Prostate gland (tissue), 2 donors: ENCODE data around the gene BICC1. TPM values are rescaled to one million over a fixed set of nuclear protein-coding genes. Genes with fewer than 3 reads are reported as not detected.

Experiments
- DNase-seq: peaks from one replicate; pipeline ENCODE4 v3.0.0-alpha.2; 2019; ENCODE audit warnings: low spot score
- H3K27ac ChIP-seq, 2 donors: fragments of 200-600 bp; sonication (generic); 2 replicates each; pipeline ENCODE4 v1.5.1; 2017 to 2019
- H3K27me3 ChIP-seq: fragments of 200-600 bp; sonication (generic); replicated peaks from 2 replicates; pipeline ENCODE4 v1.5.1; 2019; ENCODE audit not compliant: insufficient read depth
- H3K36me3 ChIP-seq, 2 donors: fragments of 200-600 bp; sonication (generic); 1 replicate in 1 of 2; 2 replicates in 1 of 2; pipeline versions ENCODE4 v1.5.1 to v1.8.1; 2017 to 2019
- H3K4me1 ChIP-seq: fragments of 200-600 bp; sonication (generic); replicated peaks from 2 replicates; pipeline ENCODE4 v1.5.1; 2019
- H3K4me3 ChIP-seq, 2 donors: fragments of 200-600 bp; sonication (generic); 2 replicates each; pipeline ENCODE4 v1.5.1; 2017 to 2019
- H3K9me3 ChIP-seq: fragments of 200-600 bp; sonication (generic); 2 replicates; pipeline ENCODE4 v1.5.1; 2017
- POLR2A ChIP-seq: fragments of 450-650 bp; IDR thresholded peaks from one replicate; pipeline ENCODE4 v1.6.1; 2016; ENCODE audit warnings: antibody characterized with exemption, mild to moderate bottlenecking
- POLR2AphosphoS5 ChIP-seq: sonication (generic); formaldehyde crosslinking; IDR thresholded peaks from one replicate; pipeline ENCODE4 v1.6.1; 2017; ENCODE audit warnings: antibody characterized with exemption
- WGBS: methylation state at CpG from one replicate; pipeline ENCODE4 v1.1.5; 2018; 5-methylcytosine and 5-hydroxymethylcytosine counted together
- intact Hi-C: fragments of 100-400 bp; cut with DNase I; formaldehyde crosslinking; loops from one replicate; pipeline ENCODE4 v1.14.2; 2022
- total RNA-seq, 2 donors: library from RNA; depleted of rRNA; stranded (reverse); fragments of >200 nt; gene quantifications; one replicate each; pipeline ENCODE4 v1.1.0, GENCODE V29; 2016
- TF ChIP-seq, protein P1 (sequence below), 4 experiments: fragments of 200-600 bp in 2 of 4; fragments of 450-650 bp in 2 of 4; sonication (generic) in 2 of 4; IDR thresholded peaks; 1 replicate in 3 of 4; 2 replicates in 1 of 4; pipeline ENCODE4 v1.5.1; 2016 to 2019; ENCODE audit warnings: antibody characterized with exemption in 4 of 4, mild to moderate bottlenecking in 2 of 4, moderate library complexity in 2 of 4

The BICC1 gene
- total RNA-seq, 2 donors from 2014 or later, result 5.1 to 12.7 TPM

DNA sequence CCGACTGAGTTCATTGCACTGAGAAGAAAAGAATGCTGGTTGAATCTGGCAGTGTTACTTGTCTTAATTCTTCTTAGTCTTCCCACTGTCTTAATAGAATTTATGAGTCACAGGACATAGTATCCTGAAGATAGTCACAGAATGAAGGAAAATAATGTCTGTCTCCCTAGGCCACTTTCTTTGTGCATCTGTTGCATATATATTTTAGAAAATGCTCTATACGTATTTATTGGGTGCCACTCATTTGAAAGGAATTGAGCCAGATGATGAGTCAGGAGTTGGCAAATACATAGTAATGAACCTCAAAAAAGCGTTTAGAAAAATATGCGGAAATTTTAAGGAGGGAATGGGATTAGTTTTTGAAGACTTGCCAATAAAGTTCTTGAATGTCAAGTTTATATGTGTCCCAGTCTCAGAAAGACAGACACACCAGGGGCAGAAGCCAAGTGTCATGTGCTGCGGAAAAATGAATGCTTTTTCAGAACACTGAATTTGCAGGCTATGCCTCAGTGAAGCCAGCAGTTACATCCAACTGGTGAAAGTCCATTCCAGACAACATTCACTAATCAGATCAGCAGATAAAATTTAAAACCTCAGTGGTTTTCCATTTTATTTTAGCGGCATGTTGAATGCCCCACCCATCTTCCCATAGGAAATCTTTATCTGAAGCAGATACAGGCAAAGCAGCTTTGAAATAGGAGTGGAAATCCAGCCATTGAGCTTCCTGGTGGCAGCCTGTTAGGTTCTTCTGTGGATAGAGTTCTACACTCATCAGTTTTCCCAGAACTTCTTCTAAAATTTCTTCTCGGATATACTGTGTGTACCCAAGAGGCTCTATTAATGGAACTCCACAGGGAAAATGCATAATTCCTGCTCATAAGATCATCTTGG, 308.4 kb downstream of the BICC1 start:
- H3K4me1 ChIP-seq, result no peaks in the 10 kb centered on the region
- TF ChIP-seq, protein P1, sequence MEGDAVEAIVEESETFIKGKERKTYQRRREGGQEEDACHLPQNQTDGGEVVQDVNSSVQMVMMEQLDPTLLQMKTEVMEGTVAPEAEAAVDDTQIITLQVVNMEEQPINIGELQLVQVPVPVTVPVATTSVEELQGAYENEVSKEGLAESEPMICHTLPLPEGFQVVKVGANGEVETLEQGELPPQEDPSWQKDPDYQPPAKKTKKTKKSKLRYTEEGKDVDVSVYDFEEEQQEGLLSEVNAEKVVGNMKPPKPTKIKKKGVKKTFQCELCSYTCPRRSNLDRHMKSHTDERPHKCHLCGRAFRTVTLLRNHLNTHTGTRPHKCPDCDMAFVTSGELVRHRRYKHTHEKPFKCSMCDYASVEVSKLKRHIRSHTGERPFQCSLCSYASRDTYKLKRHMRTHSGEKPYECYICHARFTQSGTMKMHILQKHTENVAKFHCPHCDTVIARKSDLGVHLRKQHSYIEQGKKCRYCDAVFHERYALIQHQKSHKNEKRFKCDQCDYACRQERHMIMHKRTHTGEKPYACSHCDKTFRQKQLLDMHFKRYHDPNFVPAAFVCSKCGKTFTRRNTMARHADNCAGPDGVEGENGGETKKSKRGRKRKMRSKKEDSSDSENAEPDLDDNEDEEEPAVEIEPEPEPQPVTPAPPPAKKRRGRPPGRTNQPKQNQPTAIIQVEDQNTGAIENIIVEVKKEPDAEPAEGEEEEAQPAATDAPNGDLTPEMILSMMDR (IDR thresholded peaks at IDR 0.05), result no peak
- TF ChIP-seq POLR2A (no peak), POLR2AphosphoS5 (no peak)
- DNase-seq, result no peak
- intact Hi-C loops, result no loop called here
- H3K4me3 ChIP-seq, result no peak overlapping the region
- 51% methylated on average over 7 of the region's 7 CpGs for WGBS
- H3K36me3 ChIP-seq, result no peaks in the 10 kb centered on the region
- no peaks in the 10 kb centered on the region for H3K27me3 ChIP-seq
- no peaks in the 10 kb centered on the region for H3K9me3 ChIP-seq
- H3K27ac ChIP-seq, result no peak overlapping the region

DNA sequence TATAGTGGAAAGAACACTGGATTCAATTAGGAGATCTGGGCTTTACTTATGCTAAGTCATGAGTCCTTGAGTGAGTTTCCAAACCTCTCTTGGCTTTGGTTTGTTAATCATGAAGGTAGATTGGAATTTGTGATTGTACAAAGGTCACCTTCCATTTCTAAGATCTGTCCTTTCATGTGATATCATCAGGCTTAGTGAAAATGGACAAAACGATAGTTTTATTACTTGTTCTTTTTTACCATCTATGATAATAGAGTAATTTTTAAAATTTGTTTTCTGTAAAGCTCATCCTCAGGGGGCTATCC, 309.0 kb downstream of the BICC1 start:
- Histone ChIP-seq H3K4me3 (no peak overlapping the region), H3K9me3 (no peaks in the 10 kb centered on the region), H3K4me1 (no peaks in the 10 kb centered on the region), H3K27ac (no peak overlapping the region), H3K36me3 (no peaks in the 10 kb centered on the region), H3K27me3 (no peaks in the 10 kb centered on the region)
- WGBS, result 50% methylated on average over 1 of the region's 1 CpG
- intact Hi-C loops, result no loop called here
- no peak for TF ChIP-seq POLR2A
- TF ChIP-seq, protein P1 (IDR thresholded peaks at IDR 0.05), result no peak
- no peak for TF ChIP-seq POLR2AphosphoS5
- DNase-seq, result no peak

DNA sequence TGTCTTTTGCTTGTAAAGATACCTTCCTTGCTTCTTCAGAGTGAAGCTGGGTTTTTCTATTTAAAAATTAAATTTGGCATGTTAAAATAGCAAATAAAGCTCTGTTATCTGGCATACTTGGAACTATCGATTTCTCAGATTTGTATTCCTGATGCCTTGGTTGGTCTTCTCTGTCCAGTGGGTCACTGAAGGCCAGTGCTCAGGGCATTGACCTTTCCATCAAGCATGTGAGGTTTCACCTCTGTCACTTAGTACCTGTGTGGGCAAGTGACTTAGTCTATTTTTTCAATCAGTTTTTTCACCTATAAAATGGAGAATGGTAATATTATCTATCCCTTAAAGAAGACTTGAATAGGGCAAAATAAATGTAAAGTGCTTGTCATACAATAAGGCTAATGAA, 311.3 kb downstream of the BICC1 start:
- Histone ChIP-seq H3K4me3 (no peak overlapping the region), H3K27me3 (no peaks in the 10 kb centered on the region), H3K36me3 (no peaks in the 10 kb centered on the region), H3K9me3 (no peaks in the 10 kb centered on the region), H3K27ac (no peak overlapping the region), H3K4me1 (no peaks in the 10 kb centered on the region)
- intact Hi-C loops, result no loop called here
- WGBS, result 57% methylated on average over 1 of the region's 1 CpG
- no peak for TF ChIP-seq POLR2AphosphoS5
- TF ChIP-seq, protein P1 (IDR thresholded peaks at IDR 0.05), result no peak
- no peak for TF ChIP-seq POLR2A
- no peak for DNase-seq

DNA sequence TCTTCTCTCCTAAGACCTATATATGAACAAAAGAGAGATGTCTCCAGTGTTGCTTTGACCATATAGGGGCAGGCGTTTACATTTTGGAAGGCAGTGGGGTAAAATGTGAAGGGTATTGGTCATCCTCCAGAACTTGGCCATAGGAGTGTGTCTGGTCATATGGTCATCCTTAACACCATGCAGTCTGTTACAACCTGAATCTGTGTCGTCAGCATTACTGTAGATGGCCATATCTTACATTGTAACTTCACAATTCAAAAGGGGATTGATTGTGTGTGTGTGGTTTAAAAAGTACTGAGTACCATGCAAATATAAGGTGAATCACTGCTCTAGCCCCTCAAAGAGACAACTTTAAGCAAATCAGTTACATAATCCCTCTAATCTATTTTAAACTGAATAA, 311.7 kb downstream of the BICC1 start:
- H3K36me3 ChIP-seq, result no peaks in the 10 kb centered on the region
- H3K27me3 ChIP-seq, result no peaks in the 10 kb centered on the region
- no peaks in the 10 kb centered on the region for H3K9me3 ChIP-seq
- intact Hi-C loops, result no loop called here
- 95% methylated on average over 2 of the region's 2 CpGs for WGBS
- no peaks in the 10 kb centered on the region for H3K4me1 ChIP-seq
- TF ChIP-seq, protein P1 (IDR thresholded peaks at IDR 0.05), result no peak
- TF ChIP-seq POLR2A, result no peak
- TF ChIP-seq POLR2AphosphoS5, result no peak
- H3K4me3 ChIP-seq, result no peak overlapping the region
- H3K27ac ChIP-seq, result no peak overlapping the region
- no peak for DNase-seq

DNA sequence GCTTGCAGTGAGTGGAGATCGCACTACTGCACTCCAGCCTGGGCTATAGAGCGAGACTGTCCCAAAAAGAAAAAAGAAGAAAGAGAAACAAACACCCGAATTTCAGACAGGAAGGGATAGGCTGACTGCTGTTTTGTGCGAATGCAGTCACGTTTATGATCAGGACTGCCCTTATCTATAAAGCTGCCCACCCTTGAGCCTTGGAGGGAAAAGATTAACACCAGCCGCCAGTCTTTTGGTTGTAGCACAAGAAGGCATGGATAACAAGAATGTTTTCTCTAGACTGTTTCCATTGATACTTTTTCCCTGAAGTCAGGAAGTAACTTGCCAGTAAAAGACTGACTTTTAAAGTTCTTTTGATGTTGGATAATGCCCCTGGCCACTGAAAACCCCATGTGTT, 314.0 kb downstream of the BICC1 start:
- intact Hi-C loops, result no loop called here
- 21% methylated on average over 6 of the region's 6 CpGs for WGBS
- Histone ChIP-seq H3K27ac (no peak overlapping the region), H3K9me3 (no peaks in the 10 kb centered on the region), H3K27me3 (no peaks in the 10 kb centered on the region), H3K4me1 (no peaks in the 10 kb centered on the region), H3K36me3 (no peaks in the 10 kb centered on the region), H3K4me3 (no peak overlapping the region)
- no peak for DNase-seq
- TF ChIP-seq POLR2AphosphoS5 (no peak), POLR2A (no peak)
- TF ChIP-seq, protein P1 (IDR thresholded peaks at IDR 0.05), result no peak
